Endothelial cell of umbilical vein (primary cell): ENCODE measurements around the gene EMP2. TPM values are rescaled to one million over a fixed set of nuclear protein-coding genes. Genes with fewer than 3 reads are reported as not detected.

Source experiments
- BruUV-seq: library from RNA; stranded (reverse); fragments of 400-500 nt; replicated peaks from 2 replicates; lab custom pipeline; 2021; lab: Mats Ljungman, UMichigan
- CTCF ChIA-PET: fragments of 300-600, 350-600 bp; sonication (Branson Sonifier 250); formaldehyde crosslinking; loops from one replicate; lab custom pipeline; 2021; ENCODE audit warnings: antibody characterized with exemption, inconsistent platforms; lab: Charles Lee
- POLR2A ChIA-PET: fragments of 300-600, 350-600 bp; sonication (Branson Sonifier 250); formaldehyde crosslinking; loops from one replicate; lab custom pipeline; 2021; ENCODE audit warnings: antibody characterized with exemption, inconsistent platforms; lab: Charles Lee
- DNase-seq: peaks from one replicate; pipeline ENCODE4 v3.0.0-alpha.2; 2011; ENCODE audit warnings: low read depth, low spot score
- FAIRE-seq: peaks from 2 replicates; lab custom pipeline; 2011; peaks lifted over from hg19 to GRCh38; lab: Jason Lieb, UNC
- H2AFZ ChIP-seq: 2 replicates; pipeline ENCODE4 v1.6.0; 2012; ENCODE audit warnings: low read depth, low read length, control low read depth, inconsistent platforms
- H3K27ac ChIP-seq: 2 replicates; pipeline ENCODE4 v1.5.1; 2011; ENCODE audit warnings: low read depth, mild to moderate bottlenecking, control low read depth, low read length, moderate library complexity; ENCODE audit not compliant: insufficient read depth
- H3K27me3 ChIP-seq, 2 experiments: 2 replicates each; pipeline versions ENCODE4 v1.6.0 to v1.6.1; 2011; ENCODE audit warnings: low read length in 2 of 2, mixed read lengths in 1 of 2; ENCODE audit not compliant: control insufficient read depth in 2 of 2, insufficient read depth in 2 of 2
- H3K36me3 ChIP-seq, 2 experiments: 2 replicates in 1 of 2; 3 replicates in 1 of 2; pipeline ENCODE4 v1.5.1; 2011; ENCODE audit warnings: low read length in 2 of 2, mild to moderate bottlenecking in 1 of 2, moderate library complexity in 1 of 2; ENCODE audit not compliant: control insufficient read depth in 2 of 2, insufficient read depth in 2 of 2; ENCODE audit errors: extremely low read depth in 1 of 2
- H3K4me1 ChIP-seq: 3 replicates; pipeline ENCODE4 v1.5.1; 2011; ENCODE audit warnings: mild to moderate bottlenecking, low read length; ENCODE audit not compliant: control insufficient read depth, insufficient read depth; ENCODE audit errors: extremely low read depth
- H3K4me2 ChIP-seq: 2 replicates; pipeline ENCODE4 v1.6.1; 2011; ENCODE audit warnings: low read length, control low read depth, mixed read lengths; ENCODE audit not compliant: insufficient read depth
- H3K4me3 ChIP-seq, 3 experiments: fragments of 200-600 bp in 1 of 3; sonication (generic), shearing (Covaris generic) in 1 of 3; replicated peaks in 1 of 3; 2 replicates each; pipeline ENCODE4 v1.5.1; 2011 to 2016; ENCODE audit warnings: control low read depth in 3 of 3, low read length in 3 of 3, mild to moderate bottlenecking in 2 of 3, inconsistent platforms in 1 of 3, low read depth in 1 of 3, moderate library complexity in 1 of 3; ENCODE audit not compliant: insufficient read depth in 1 of 3
- H3K79me2 ChIP-seq: 2 replicates; pipeline ENCODE4 v1.6.0; 2012; ENCODE audit warnings: low read length, inconsistent platforms; ENCODE audit not compliant: control insufficient read depth, insufficient read depth
- H3K9ac ChIP-seq: replicated peaks from 2 replicates; pipeline ENCODE3; 2011; ENCODE audit warnings: low read length, control low read depth; ENCODE audit not compliant: insufficient read depth; ENCODE audit errors: extremely low read depth
- H3K9me1 ChIP-seq: replicated peaks from 3 replicates; pipeline ENCODE4 v1.6.0; 2011; ENCODE audit warnings: mild to moderate bottlenecking, low read length; ENCODE audit not compliant: control insufficient read depth, insufficient read depth; ENCODE audit errors: extremely low read depth
- H3K9me3 ChIP-seq: replicated peaks from 2 replicates; pipeline ENCODE4 v1.5.1; 2012; ENCODE audit warnings: low read length, inconsistent platforms; ENCODE audit not compliant: control insufficient read depth, insufficient read depth
- H4K20me1 ChIP-seq: replicated peaks from 2 replicates; pipeline ENCODE3; 2011; ENCODE audit warnings: mild to moderate bottlenecking, low read length; ENCODE audit not compliant: control insufficient read depth, insufficient read depth; ENCODE audit errors: extremely low read depth
- CTCF ChIP-seq, 2 donors: IDR thresholded peaks; 1 replicate in 1 of 2; 2 replicates in 1 of 2; pipeline ENCODE4 v1.5.1; 2011; ENCODE audit warnings: low read length in 2 of 2, mild to moderate bottlenecking in 2 of 2, moderate library complexity in 2 of 2, control low read depth in 1 of 2, inconsistent platforms in 1 of 2, low read depth in 1 of 2; ENCODE audit not compliant: insufficient read depth in 1 of 2; ENCODE audit errors: extremely low read depth in 1 of 2
- EZH2 ChIP-seq: IDR thresholded peaks from 2 replicates; pipeline ENCODE4 v1.6.1; 2012; ENCODE audit warnings: borderline replicate concordance, low read depth, mild to moderate bottlenecking, moderate library complexity, low read length, inconsistent platforms; ENCODE audit not compliant: severe bottlenecking
- FOS ChIP-seq: IDR thresholded peaks from 2 replicates; pipeline ENCODE4 v1.6.1; 2011; ENCODE audit warnings: mild to moderate bottlenecking, low read length, moderate library complexity, borderline replicate concordance; ENCODE audit not compliant: insufficient read depth
- GATA2 ChIP-seq: IDR thresholded peaks from 2 replicates; pipeline ENCODE4 v1.7.0; 2011; ENCODE audit warnings: low read depth, mild to moderate bottlenecking, moderate library complexity, mixed read lengths, low read length; ENCODE audit not compliant: insufficient read length, insufficient read depth
- JUN ChIP-seq: IDR thresholded peaks from 2 replicates; pipeline ENCODE4 v1.6.1; 2011; ENCODE audit warnings: borderline replicate concordance, low read depth; ENCODE audit not compliant: insufficient read length, insufficient read depth
- MAX ChIP-seq: IDR thresholded peaks from 2 replicates; pipeline ENCODE4 v1.6.1; 2011; ENCODE audit not compliant: insufficient read depth, insufficient read length
- MYC ChIP-seq: IDR thresholded peaks from one replicate; pipeline ENCODE4 v1.6.1; 2011; ENCODE audit warnings: mild to moderate bottlenecking, low read depth, low read length
- POLR2A ChIP-seq: IDR thresholded peaks from 2 replicates; pipeline ENCODE4 v1.6.1; 2012; ENCODE audit warnings: low read depth, mild to moderate bottlenecking, control low read depth, low read length
- POLR2AphosphoS5 ChIP-seq: IDR thresholded peaks from 2 replicates; pipeline ENCODE4 v1.6.1; 2012; ENCODE audit warnings: low read depth, mild to moderate bottlenecking, control low read depth, low read length, moderate library complexity; ENCODE audit not compliant: insufficient read depth
- dilution Hi-C: fragments of 300-500 bp; cut with MboI; formaldehyde crosslinking; loops from one replicate; pipeline ENCODE4 v1.15.0; 2019; ENCODE audit warnings: low sequenced_read_pairs; ENCODE audit not compliant: extremely low pct_ligation_motif_present
- intact Hi-C: fragments of 100-400 bp; cut with micrococcal nuclease; formaldehyde crosslinking; loops from one replicate; pipeline ENCODE4 v1.10.0; 2022
- polyA plus RNA-seq, 4 experiments: library from polyadenylated mRNA; depleted of rRNA in 3 of 4; stranded (reverse) in 3 of 4; unstranded in 1 of 4; fragments of >200 nt; gene quantifications; 2 replicates each; pipeline versions ENCODE4 v1.2.1 to v1.2.3, GENCODE V29; 2011 to 2012; ENCODE audit warnings: missing spikeins in 1 of 4
- total RNA-seq: library from RNA; stranded (reverse); gene quantifications from 2 replicates; pipeline ENCODE4 v1.2.3, GENCODE V29; 2021

EMP2 gene
- total and polyA plus RNA-seq, 2 donors (not counting 3 experiments of a cell fraction or from before 2014, with no cell fraction given) = 19.0 to 25.5 TPM

GRCh38 chr16:10579575-10579964 lies 828 bp downstream of the EMP2 start:
- Histone ChIP-seq H3K9me1 (no peaks in the 10 kb centered on the region), H3K36me3 (no peaks in the 10 kb centered on the region), H3K4me3 (peak overlapping the region; percentile 64 to 73 (median 64)), H3K27ac (no peak overlapping the region), H3K9ac (no peak overlapping the region), H4K20me1 (no peaks in the 10 kb centered on the region), H3K79me2 (no peaks in the 10 kb centered on the region), H3K27me3 (peaks cover 6 to 9% of the 10 kb centered on the region in 2 experiments), H3K4me1 (peaks cover 3% of the 10 kb centered on the region), H2AFZ (peak overlapping the region; percentile 98), H3K9me3 (no peaks in the 10 kb centered on the region), H3K4me2 (peak overlapping the region; percentile 83)
- POLR2A ChIA-PET = no interaction called here
- intact Hi-C loops = no loop called here
- DNase-seq = no peak
- dilution Hi-C loops = no loop called here
- no peak for FAIRE-seq
- CTCF ChIA-PET = interaction anchor here (0.8 to 2.2 kb wide), 7 partner anchors 13 to 339 kb away, joined by 3 to 10 read pairs (median 4); partner anchors contain the start of gene NUBP1
- TF ChIP-seq EZH2 = no peak
- no peak for TF ChIP-seq MAX
- TF ChIP-seq POLR2AphosphoS5 = no peak
- no peak for TF ChIP-seq FOS
- no peak for TF ChIP-seq MYC
- TF ChIP-seq CTCF (IDR thresholded peaks at IDR 0.05; ENCODE audit: extremely low read depth in 1 of 2, insufficient read depth in 1 of 2, low read depth in 1 of 2, low read length in 2 of 2) = no peak
- TF ChIP-seq JUN = no peak
- TF ChIP-seq POLR2A = no peak
- no peak for TF ChIP-seq GATA2
- no TSS peak for BruUV-seq
